ENCODE measurements around the gene FOXK1. TPM values are rescaled to one million over a fixed set of nuclear protein-coding genes. Genes with fewer than 3 reads are reported as not detected.

The FOXK1 gene
- total and polyA plus RNA-seq, 8 donors = 3.9 to 20.6 (median 15.5) TPM

DNA sequence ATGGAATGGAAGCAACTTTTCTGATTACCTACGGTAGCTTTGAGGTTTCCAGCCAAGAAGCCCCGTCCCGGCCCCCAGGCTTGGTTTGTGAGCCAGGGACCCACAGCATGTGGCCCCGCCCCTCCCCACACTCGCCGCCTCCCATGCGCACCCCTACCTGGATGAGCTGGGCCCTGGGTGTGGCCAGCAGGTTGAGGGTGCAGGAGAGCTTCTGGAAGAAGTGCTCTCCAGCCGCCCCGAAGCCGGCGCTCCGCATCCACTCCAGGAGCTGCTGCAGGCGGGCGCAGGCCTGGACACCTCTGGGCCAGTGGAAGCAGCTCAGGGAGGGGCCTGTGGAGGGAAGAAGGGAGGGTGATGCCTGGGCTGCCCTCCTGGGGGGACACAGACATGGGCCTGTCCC is 133.0 kb downstream of the FOXK1 start:
- no peaks in the 10 kb centered on the region for H3K4me1 ChIP-seq
- H3K27me3 ChIP-seq = no peaks in the 10 kb centered on the region
- H3K9me3 ChIP-seq = no peaks in the 10 kb centered on the region
- H3K27ac ChIP-seq = no peak overlapping the region
- 92 to 96% methylated on average over 13 to 14 of the region's 14 CpGs for WGBS, 2 donors
- DNase-seq (peak in 1 of 6 donors; percentile 60), FAIRE-seq (no peak), ATAC-seq (no peak)
- TF ChIP-seq, protein P1, sequence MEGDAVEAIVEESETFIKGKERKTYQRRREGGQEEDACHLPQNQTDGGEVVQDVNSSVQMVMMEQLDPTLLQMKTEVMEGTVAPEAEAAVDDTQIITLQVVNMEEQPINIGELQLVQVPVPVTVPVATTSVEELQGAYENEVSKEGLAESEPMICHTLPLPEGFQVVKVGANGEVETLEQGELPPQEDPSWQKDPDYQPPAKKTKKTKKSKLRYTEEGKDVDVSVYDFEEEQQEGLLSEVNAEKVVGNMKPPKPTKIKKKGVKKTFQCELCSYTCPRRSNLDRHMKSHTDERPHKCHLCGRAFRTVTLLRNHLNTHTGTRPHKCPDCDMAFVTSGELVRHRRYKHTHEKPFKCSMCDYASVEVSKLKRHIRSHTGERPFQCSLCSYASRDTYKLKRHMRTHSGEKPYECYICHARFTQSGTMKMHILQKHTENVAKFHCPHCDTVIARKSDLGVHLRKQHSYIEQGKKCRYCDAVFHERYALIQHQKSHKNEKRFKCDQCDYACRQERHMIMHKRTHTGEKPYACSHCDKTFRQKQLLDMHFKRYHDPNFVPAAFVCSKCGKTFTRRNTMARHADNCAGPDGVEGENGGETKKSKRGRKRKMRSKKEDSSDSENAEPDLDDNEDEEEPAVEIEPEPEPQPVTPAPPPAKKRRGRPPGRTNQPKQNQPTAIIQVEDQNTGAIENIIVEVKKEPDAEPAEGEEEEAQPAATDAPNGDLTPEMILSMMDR (IDR thresholded peaks at IDR 0.05) = no peak
- no peak overlapping the region for H3K4me3 ChIP-seq
- intact Hi-C loops (cut with DNase I) = no loop called here
- H3K36me3 ChIP-seq = no peaks in the 10 kb centered on the region

DNA sequence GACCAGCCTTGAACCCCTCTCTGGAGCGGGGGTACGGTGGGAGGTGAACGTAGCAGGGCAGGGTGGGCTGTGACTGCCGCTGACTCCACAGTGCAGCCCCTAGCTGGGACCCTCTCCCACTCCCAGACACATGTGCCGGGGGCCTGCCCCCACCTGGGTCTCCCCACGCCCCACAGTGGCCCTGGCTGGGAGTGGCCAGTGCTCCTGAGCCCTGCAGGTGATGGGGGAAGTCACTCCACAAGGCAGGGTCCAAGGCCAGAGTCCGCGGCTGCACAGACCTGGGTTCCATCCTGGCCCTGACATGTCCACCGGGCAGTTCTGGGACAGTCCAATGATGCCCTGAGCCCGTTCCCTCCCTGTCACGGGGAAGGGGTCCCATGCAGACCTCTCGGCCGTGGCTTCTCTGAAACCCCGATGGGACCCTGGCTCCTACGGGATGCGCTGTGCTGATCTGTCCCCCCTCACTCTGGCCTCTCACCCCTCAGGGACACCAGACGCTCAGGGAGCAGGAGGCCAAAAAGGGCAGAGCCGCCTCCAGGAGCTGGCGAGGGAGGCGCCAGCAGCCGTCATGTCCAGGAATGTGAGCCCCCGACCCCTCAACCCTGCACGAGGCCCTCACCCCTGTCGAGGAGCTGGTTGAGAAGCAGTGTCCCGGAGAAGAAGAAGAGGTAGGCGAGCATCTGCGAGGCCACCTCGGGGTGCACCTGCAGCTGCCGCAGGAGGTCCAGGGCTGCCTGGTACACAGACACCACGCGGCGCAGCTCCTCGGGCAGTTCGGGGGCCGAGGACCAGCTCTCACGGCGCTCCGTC is 133.7 kb downstream of the FOXK1 start:
- H3K27ac ChIP-seq = no peak overlapping the region
- FAIRE-seq = no peak
- no peak overlapping the region for H3K4me3 ChIP-seq
- WGBS, 2 donors = 77 to 89% methylated on average over 38 of the region's 38 CpGs
- no peaks in the 10 kb centered on the region for H3K36me3 ChIP-seq
- ATAC-seq = no peak
- TF ChIP-seq, protein P1 (IDR thresholded peaks at IDR 0.05) = no peak
- no peaks in the 10 kb centered on the region for H3K9me3 ChIP-seq
- intact Hi-C loops (cut with DNase I) = no loop called here
- peak in 1 of 6 donors; percentile 58 for DNase-seq
- no peaks in the 10 kb centered on the region for H3K4me1 ChIP-seq
- no peaks in the 10 kb centered on the region for H3K27me3 ChIP-seq

DNA sequence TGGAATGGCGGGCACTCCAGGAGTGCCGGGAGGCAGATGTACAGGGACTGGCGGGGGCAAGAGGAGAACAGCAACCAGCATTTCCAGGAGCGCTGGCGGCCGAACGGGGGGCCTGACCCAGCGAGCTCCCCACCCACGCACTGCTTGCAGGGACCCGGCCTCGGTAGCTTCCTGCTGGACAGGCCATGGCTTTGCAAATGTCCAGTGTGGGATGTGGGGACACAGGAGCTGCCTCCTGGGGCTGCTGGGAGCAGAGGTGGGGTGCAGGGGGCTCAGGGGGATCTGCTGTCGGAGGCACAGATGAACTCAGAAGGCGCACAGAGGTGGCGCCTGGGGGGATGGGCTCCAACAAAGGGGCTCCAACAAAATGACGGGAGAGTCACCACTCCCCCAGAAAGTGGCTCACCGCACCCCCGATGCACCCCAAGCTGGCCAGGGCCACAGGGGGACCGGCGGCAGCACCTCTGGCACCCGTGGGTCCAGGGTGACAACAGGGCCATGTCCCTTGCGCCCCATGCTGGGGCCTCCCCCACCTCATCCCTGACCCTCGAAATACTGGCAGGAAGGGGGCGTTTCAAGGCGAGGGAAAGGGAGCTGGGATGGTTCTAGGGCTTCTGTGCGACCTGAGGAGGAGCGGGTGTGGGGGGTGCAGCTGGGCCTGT is 134.5 kb downstream of the FOXK1 start:
- intact Hi-C loops (cut with DNase I) = no loop called here
- Histone ChIP-seq H3K4me3 (no peak overlapping the region), H3K9me3 (no peaks in the 10 kb centered on the region), H3K36me3 (no peaks in the 10 kb centered on the region), H3K4me1 (no peaks in the 10 kb centered on the region), H3K27me3 (no peaks in the 10 kb centered on the region), H3K27ac (no peak overlapping the region)
- FAIRE-seq (no peak), DNase-seq (peak in 1 of 6 donors; percentile 60), ATAC-seq (no peak)
- WGBS, 2 donors = 83 to 91% methylated on average over 25 to 26 of the region's 26 CpGs
- TF ChIP-seq, protein P1 (IDR thresholded peaks at IDR 0.05) = no peak

DNA sequence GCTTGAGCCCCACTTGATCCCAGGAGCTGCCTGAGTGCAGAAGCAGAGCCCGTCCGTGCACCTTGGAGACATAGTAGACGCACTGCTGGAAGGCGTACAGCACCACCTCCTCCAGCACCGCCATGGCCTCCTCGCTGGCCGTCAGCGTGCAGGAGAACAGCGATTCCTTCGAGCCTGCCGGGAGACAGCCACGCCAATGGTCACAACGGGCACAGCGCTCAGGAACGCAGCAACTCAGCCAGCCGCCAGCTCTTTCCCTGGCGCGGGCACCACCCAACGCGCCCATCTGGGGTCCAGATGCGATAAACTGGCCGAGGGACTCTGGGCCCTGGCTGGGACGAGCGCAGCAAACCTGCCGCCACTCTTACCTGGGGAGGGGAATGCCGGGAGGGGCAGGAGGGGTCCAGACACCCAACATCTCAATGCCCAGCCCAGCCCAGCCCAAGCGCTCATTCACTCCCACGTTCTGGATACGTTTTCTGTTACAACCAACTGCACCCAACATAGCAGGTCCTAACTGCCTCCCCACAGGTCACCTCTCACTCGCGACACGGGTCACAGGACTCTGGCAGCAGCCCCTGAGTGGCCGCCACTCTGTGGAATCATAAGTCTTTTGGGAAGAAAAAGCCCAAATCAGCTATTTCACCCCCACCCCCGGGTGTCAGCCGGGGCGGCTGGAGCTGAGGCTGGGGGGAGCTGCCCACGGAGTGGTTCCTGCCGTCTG is 135.2 kb downstream of the FOXK1 start:
- DNase-seq (peak in 1 of 6 donors; percentile 54), ATAC-seq (no peak), FAIRE-seq (no peak)
- intact Hi-C loops (cut with DNase I) = no loop called here
- Histone ChIP-seq H3K27me3 (no peaks in the 10 kb centered on the region), H3K4me3 (no peak overlapping the region), H3K4me1 (no peaks in the 10 kb centered on the region), H3K9me3 (no peaks in the 10 kb centered on the region), H3K36me3 (no peaks in the 10 kb centered on the region), H3K27ac (no peak overlapping the region)
- WGBS, 2 donors = 81 to 91% methylated on average over 38 of the region's 38 CpGs
- TF ChIP-seq, protein P1 (IDR thresholded peaks at IDR 0.05) = no peak
